NCI-H524 (cell line): ENCODE data around the gene EIF1B.

Source experiments
- DNase-seq, 2 experiments: peaks; one replicate each; lab custom pipeline; 2025; lab: John Stamatoyannopoulos, UW

Gene EIF1B

DNA sequence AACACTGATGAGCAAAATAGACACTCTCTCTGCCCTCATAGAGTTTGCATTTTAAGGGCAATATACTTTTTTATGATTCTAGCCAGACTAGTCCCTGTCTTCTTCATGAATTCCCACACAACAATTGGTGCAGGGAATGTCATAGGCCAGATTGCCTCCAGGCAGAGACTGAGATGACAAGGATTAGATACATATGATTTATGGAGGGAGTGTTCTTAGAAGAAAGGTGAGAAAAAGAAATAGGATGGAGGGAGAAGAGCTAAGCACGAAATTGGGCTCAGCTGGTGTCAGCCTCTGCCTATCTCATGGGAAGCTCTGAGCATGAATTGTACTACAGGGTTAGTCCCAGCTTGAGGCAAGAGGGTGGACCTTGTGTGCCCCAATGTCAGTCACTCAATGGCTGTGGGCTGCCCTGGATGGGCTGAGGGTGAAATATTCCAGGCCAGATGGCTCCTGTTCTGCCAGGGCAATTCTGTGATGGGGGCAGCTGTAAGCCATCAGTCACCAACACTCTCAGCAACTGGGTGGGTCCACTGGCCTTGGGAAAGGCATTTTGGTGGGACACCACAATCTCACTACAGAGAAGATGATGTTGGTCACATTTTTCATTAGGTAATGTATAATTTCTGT is 31.1 kb downstream of the EIF1B start:
- peak in 1 of 2 experiments; percentile 3 for DNase-seq

DNA sequence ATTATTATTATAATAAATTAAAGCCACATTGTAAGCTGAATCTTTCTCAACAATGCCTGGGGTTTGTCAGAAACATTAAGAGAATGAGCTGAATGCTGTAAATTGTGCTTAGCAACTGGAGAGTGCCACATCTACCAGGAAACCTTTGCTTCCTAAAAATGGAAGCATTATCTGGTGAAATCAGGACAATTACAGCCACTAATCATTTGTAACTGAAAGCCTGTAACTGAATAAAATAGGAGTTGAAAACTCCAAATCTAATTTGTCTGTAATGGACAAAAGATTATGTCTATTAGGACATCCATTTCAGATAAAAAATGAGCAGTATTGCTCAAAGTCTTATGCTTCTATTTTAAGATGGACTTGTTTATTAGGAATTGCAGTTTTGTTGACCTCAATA is 32.2 kb downstream of the EIF1B start:
- no peak for DNase-seq

DNA sequence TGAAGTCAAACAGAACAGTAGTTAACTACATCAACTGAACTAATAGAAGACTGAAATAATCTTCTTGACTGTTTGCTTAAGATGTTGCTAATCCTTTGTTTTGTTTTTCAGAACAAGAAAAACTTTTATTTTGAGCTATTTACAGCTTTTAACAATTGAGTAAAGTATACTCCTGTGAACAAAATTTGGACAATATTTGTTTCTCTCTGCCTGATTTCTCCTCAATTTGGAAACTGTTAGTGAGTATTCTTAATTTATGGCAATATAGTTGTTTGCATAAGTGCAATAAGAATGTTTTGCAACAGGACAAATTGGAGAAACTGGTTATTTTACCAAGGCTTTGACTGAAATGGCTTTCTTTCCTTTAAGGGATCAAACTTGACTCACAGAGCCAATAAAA is 41.0 kb downstream of the EIF1B start:
- DNase-seq, result no peak

DNA sequence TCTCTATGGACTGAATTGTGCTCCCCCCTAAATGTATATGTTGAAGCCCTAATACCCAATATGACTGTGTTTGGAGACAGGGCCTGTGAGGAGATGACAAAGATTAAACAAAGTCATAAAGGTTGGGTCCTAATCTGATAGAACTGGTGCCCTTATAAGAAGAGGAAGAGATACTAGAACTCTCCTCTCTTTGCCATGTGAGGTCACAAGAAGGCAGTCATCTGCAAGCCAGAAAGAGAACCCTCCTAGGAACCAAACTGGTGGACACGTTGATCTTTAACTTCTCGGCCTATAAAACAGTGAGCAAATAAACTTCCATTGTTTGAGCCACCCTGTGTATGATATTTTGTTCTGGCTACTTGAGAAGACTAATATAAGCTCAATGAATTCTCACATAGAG is 45.9 kb downstream of the EIF1B start:
- no peak for DNase-seq

DNA sequence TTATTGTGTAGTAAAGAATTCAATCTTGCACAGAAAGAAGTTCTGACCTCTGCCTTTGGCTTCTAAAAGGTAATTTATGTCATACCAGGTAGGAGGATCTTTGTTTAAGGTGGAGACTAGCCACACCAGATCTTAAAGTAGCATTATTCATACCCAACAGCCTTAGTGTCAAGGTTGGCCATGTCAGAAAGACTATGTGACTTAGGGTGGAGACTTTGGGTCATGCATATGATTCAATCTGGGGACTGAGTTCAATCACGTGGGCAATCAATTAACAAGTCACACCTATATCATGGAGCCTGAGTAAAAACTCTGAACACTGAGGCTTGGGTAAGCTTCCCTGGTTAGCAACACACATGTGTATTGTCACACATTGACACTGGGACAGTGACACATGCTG is 48.9 kb downstream of the EIF1B start:
- no peak for DNase-seq
